Activated naive CD4-positive, alpha-beta T cell treated with anti-CD3 and anti-CD28 coated beads, Interleukin-2, amount 50 U/mL, for 72 hours (primary cell): ENCODE results near the gene WTIP. TPM values are rescaled to one million over a fixed set of nuclear protein-coding genes. Genes with fewer than 3 reads are reported as not detected.
"Not testable (repeated sequence)": the region's sequence is repeated elsewhere in the genome, so short reads cannot be mapped to it uniquely, and the experiment has no call there.

Experiments used
- ATAC-seq, 2 donors: fragments of 150-1000 bp; cut with Tn5 transposase; 2 replicates each; pipeline ENCODE4 v1.10.0; 2021; ENCODE audit warnings: mild to moderate bottlenecking in 2 of 2, moderate library complexity in 2 of 2
- DNase-seq, 2 donors: peaks; one replicate each; pipeline ENCODE4 v3.0.0; 2021 to 2022; ENCODE audit warnings: low spot score in 2 of 2
- H3K27ac Mint-ChIP-seq, 2 donors: one replicate each; pipeline ENCODE4 v1.8.0; 2022; ENCODE audit warnings: mild to moderate bottlenecking in 2 of 2, mixed read lengths in 2 of 2
- H3K36me3 Mint-ChIP-seq, 2 donors: one replicate each; pipeline ENCODE4 v1.8.0; 2022; ENCODE audit warnings: mixed read lengths in 2 of 2
- H3K9me3 Mint-ChIP-seq, 2 donors: one replicate each; pipeline ENCODE4 v1.8.0; 2022; ENCODE audit warnings: mixed read lengths in 2 of 2
- total RNA-seq, 2 donors: library from RNA; stranded (reverse); gene quantifications; one replicate each; pipeline ENCODE4 v1.2.3, GENCODE V29; 2022

The WTIP gene
- 1 to 10 TPM in 1 of 2 donors, under 1 TPM in 1; 0.33 to 1.6 TPM for total RNA-seq

DNA sequence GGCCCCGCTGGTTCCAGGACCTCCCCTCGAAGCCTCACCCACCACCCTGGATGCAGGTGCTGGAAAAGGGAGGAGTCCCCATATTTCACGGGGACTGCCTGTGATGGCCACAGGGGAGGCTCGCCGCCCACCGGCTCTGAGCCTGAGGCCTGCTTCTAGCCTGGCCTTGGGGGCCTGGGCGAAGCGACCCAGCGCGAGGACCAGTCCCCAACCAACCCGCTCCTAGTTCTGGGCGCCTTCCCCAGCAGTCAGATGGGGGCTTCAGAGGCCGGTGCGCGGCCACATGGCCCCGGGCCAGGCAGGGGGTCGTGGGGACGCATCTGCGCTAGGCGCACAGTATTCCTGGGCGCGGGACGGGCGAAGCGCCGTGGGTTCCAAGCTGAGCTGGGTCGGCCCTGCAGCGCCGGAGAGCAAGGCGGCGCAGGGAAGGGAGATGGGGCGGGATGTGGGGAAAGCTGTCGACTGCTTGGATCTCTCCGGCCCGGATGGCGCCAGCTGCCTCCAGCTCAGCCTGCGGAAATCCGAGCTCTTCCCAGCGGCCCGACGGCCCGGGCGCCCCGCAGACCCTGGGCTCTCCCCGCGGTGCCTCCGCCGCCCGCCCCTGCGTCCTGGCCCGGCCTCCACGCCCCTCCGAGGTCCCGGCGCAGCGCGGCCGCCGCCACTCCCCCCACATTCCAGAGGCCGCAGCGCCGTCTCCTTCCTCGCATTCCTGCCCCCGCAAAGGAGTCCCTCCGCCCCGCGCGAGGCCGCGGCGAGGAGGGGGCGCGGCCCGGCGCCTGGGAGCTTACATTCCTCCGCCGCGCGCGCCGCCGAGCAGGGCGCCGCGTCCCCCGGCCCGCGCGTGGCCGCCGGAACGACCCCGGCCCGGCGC lies at the start of gene WTIP:
Gene WTIP (plus strand): TSS at position 788 of the 871 bp plus-strand sequence. CDS start 217 bp downstream, outside the sequence.
- ATAC-seq (peak in 1 of 2 donors; percentile 19), DNase-seq (peak in 1 of 2 donors; percentile 53)
- Mint-ChIP-seq H3K9me3 (no peaks in the 10 kb centered on the region), H3K27ac (no peak within 1 kb of the TSS), H3K36me3 (peaks cover 7% of the 10 kb centered on the region in 2 donors)

GRCh38 chr19:34432797-34433196 lies 48.8 kb upstream of the WTIP start:
- ATAC-seq, result no peak
- H3K9me3 Mint-ChIP-seq, result no peaks in the 10 kb centered on the region
- H3K27ac Mint-ChIP-seq, result no peak overlapping the region
- no peak for DNase-seq
- peaks cover 10 to 26% of the 10 kb centered on the region in 2 donors for H3K36me3 Mint-ChIP-seq

DNA sequence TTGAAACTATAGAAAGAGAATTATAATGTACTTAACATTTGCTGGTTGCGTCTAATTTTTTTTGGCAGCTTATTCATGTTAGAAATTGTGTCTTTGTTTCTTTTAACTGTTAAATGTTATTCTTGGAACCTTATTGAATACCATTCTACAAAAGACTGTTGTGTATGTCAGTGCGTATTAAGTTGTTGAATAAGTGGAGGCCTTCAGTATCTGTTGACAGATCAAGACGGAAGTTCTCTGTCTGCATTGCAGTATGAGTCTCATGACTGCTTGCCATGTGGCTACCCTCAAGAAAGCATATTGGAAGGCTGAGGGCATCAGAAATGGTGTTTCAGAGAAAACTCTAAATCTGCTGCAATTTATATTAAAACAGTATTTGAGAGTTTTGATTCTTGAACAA lies 44.8 kb upstream of the WTIP start:
- H3K36me3 Mint-ChIP-seq, result peaks cover 0 to 22% of the 10 kb centered on the region in 2 donors
- no peak for DNase-seq
- no peaks in the 10 kb centered on the region for H3K9me3 Mint-ChIP-seq
- ATAC-seq, result no peak
- no peak overlapping the region for H3K27ac Mint-ChIP-seq

DNA sequence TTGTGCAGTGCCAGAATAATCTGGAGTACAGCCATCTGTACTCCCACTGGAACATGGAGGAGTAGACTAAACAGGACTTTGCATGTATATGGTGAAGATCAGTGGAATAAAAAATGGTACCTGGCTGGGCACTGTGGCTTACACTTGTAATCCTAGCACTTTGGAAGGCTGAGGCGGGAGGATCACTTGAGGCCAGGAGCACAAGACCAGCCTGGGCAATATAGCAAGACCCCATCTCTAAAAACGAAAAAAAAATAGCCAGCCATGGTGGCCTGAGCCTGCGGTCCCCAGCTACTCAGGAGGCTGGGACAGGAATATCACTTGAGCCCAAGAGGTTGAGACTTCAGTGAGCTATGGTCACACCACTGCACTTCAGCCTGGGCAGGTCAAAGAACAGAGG lies 33.4 kb upstream of the WTIP start:
- peak overlapping the region in 1 of 2 donors; percentile 19 for H3K27ac Mint-ChIP-seq
- peaks cover 19 to 45% of the 10 kb centered on the region in 2 donors for H3K36me3 Mint-ChIP-seq
- no peaks in the 10 kb centered on the region for H3K9me3 Mint-ChIP-seq
- DNase-seq, result no peak
- no peak for ATAC-seq

GRCh38 chr19:34452723-34453122 lies 28.8 kb upstream of the WTIP start:
- peaks cover 7 to 19% of the 10 kb centered on the region in 2 donors for H3K36me3 Mint-ChIP-seq
- no peak for ATAC-seq
- no peak overlapping the region for H3K27ac Mint-ChIP-seq
- H3K9me3 Mint-ChIP-seq, result no peaks in the 10 kb centered on the region
- no peak for DNase-seq

DNA sequence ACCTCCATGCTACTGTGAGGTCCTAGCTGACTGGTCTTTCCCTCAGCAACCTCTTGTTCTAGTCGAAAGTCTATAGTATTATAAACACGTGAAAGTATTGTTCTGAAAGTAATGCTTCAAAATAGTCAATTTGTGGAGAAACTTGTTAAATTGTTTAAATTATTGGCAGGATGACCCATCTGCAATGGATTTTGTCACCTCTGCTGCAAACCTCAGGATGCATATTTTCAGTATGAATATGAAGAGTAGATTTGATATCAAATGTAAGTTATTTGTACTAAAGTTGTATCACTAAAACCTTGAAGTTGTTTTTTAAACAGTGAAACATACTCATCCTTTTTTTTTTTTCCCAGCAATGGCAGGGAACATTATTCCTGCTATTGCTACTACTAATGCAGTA lies 27.5 kb upstream of the WTIP start:
- ATAC-seq, result no peak
- DNase-seq, result no peak
- no peak overlapping the region for H3K27ac Mint-ChIP-seq
- peaks cover 9 to 28% of the 10 kb centered on the region in 2 donors for H3K36me3 Mint-ChIP-seq
- H3K9me3 Mint-ChIP-seq, result no peaks in the 10 kb centered on the region

DNA sequence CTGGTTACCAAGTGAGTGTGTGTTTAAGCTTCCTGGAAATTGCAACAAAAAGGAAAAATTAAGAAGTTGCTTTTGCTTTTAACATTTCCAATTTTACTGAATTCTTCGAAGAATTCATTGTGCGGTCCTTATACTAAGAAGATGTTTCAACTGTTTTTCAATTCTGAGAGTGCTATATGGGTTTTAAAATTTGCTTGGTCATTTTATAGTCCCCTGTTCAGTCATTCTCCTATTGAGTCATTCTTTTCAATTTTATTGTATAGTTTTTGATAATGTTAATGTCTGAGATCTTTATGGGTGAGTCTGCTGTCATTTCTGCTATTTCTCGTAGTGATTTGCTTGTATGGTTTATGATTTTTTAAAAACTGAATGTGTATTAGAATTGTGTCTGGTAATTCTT lies 26.9 kb upstream of the WTIP start:
- DNase-seq (no peak), ATAC-seq (no peak)
- H3K27ac Mint-ChIP-seq, result no peak overlapping the region
- H3K36me3 Mint-ChIP-seq, result peaks cover 9 to 34% of the 10 kb centered on the region in 2 donors
- no peaks in the 10 kb centered on the region for H3K9me3 Mint-ChIP-seq

DNA sequence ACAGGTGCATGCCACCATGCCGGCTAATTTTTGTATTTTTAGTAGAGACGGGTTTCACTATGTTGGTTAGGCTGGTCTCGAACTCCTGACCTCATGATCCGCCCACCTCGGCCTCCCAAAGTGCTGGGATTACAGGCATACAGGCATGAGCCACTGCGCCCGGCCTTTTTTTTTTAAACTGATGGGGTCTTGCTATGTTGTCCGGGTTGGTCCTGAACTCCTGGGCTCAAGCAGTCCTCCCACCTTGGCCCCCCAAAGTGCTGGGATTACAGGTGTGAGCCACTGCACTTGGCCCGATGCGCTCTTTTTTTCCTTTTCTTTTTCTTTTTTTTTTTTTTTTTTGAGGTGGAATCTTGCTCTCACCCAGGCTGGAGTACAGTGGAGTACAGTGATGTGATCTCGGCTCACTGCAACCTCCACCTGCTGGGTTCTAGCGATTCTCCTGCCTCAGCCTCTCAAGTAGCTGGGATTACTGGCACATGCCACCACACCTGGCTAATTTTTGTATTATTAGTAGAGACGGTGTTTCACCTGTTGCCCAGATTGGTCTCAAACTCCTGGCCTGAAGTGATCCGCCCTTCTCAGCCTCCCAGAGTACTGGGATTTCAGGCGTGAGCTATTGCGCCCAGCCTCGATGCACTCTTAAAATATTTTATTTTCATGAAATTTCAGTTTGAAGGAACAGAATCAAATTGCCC lies 25.6 kb upstream of the WTIP start:
- peak overlapping the region in 1 of 2 donors; percentile 14 for H3K27ac Mint-ChIP-seq
- not testable (repeated sequence) for ATAC-seq, DNase-seq, H3K9me3 Mint-ChIP-seq
- peaks cover 9 to 45% of the 10 kb centered on the region in 2 donors for H3K36me3 Mint-ChIP-seq

GRCh38 chr19:34457446-34457845 lies 24.1 kb upstream of the WTIP start:
- DNase-seq (no peak), ATAC-seq (no peak)
- Mint-ChIP-seq H3K9me3 (no peaks in the 10 kb centered on the region), H3K36me3 (peaks cover 22 to 50% of the 10 kb centered on the region in 2 donors), H3K27ac (no peak overlapping the region)

GRCh38 chr19:34458677-34459076 lies 22.9 kb upstream of the WTIP start:
- no peak for ATAC-seq
- Mint-ChIP-seq H3K9me3 (no peaks in the 10 kb centered on the region), H3K27ac (no peak overlapping the region), H3K36me3 (peaks cover 17 to 53% of the 10 kb centered on the region in 2 donors)
- no peak for DNase-seq

DNA sequence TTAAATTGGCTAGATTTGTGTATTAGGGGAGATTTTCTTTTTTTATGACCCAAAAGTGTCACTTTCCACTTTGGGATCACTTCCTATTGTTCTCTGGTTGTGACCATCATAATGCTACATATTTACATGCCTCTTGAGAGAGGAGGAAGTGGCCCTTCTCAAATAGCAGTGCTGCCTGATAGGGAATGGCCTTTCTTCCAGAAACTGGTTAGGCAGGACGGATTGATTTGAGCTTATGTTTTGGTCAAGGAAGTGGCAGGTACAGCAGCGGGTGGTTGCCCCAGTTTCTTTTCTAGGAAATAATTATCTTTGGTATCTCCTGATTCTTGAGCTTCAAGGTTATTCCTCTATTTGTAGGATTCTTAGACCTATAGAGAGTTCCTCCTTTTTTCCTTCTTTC lies 21.9 kb upstream of the WTIP start:
- Mint-ChIP-seq H3K36me3 (peaks cover 17 to 54% of the 10 kb centered on the region in 2 donors), H3K27ac (peak overlapping the region in 1 of 2 donors; percentile 30), H3K9me3 (no peaks in the 10 kb centered on the region)
- ATAC-seq, result no peak
- no peak for DNase-seq

GRCh38 chr19:34461375-34462100 lies 20.0 kb upstream of the WTIP start:
- Mint-ChIP-seq H3K36me3 (peaks cover 17 to 58% of the 10 kb centered on the region in 2 donors), H3K27ac (peak overlapping the region; percentile 62 to 70), H3K9me3 (no peaks in the 10 kb centered on the region)
- no peak for ATAC-seq
- DNase-seq, result no peak

DNA sequence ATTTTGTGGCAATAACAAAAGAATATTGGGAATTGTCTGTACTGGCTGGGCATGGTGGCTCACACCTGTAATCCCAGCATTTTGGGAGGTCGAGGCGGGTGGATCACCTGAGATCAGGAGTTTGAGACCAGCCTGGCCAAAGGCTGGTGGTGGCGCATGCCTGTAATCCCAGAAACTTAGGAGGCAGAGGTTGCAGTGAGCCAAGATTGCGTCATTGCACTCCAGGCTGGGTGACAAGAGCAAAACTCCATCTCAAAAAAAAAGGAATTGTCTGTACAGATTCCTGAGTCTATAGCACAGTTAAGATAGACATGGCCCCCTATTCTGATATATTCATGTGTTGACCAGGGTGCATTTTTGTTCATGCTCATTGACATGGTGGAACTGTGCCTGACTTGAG lies 16.8 kb upstream of the WTIP start:
- H3K27ac Mint-ChIP-seq, H3K9me3 Mint-ChIP-seq, DNase-seq, ATAC-seq: not testable (repeated sequence)
- peaks cover 13 to 55% of the 10 kb centered on the region in 2 donors for H3K36me3 Mint-ChIP-seq

- H3K36me3 Mint-ChIP-seq, result peaks cover 5 to 51% of the 10 kb centered on the region in 2 donors
Measured at GRCh38 chr19:34468409-34468808, 13.1 kb upstream of the WTIP start.

GRCh38 chr19:34469026-34469425 lies 12.5 kb upstream of the WTIP start:
- H3K9me3 Mint-ChIP-seq, H3K27ac Mint-ChIP-seq, ATAC-seq, DNase-seq: not testable (repeated sequence)
- H3K36me3 Mint-ChIP-seq, result peaks cover 5 to 47% of the 10 kb centered on the region in 2 donors

More at GRCh38 chr19:34468409-34468808, 13.1 kb upstream of the WTIP start:
- peak; percentile 55 to 80 for ATAC-seq
- Mint-ChIP-seq H3K27ac (peak overlapping the region in 1 of 2 donors; percentile 89), H3K9me3 (no peaks in the 10 kb centered on the region)
- DNase-seq, result no peak

- Mint-ChIP-seq H3K36me3 (peaks cover 5 to 37% of the 10 kb centered on the region in 2 donors), H3K9me3 (no peaks in the 10 kb centered on the region), H3K27ac (peak overlapping the region; percentile 3 to 37)
- DNase-seq (no peak), ATAC-seq (no peak)
Measured at GRCh38 chr19:34471906-34472700, 9.5 kb upstream of the WTIP start.
